HG03460 (cell line): ENCODE data around the gene ENDOV.

Experiments used
- ATAC-seq: cut with Tn5 transposase; IDR thresholded peaks from one replicate; pipeline ENCODE4 v1.9.1; 2021; ENCODE audit not compliant: unreplicated experiment

The ENDOV gene

DNA sequence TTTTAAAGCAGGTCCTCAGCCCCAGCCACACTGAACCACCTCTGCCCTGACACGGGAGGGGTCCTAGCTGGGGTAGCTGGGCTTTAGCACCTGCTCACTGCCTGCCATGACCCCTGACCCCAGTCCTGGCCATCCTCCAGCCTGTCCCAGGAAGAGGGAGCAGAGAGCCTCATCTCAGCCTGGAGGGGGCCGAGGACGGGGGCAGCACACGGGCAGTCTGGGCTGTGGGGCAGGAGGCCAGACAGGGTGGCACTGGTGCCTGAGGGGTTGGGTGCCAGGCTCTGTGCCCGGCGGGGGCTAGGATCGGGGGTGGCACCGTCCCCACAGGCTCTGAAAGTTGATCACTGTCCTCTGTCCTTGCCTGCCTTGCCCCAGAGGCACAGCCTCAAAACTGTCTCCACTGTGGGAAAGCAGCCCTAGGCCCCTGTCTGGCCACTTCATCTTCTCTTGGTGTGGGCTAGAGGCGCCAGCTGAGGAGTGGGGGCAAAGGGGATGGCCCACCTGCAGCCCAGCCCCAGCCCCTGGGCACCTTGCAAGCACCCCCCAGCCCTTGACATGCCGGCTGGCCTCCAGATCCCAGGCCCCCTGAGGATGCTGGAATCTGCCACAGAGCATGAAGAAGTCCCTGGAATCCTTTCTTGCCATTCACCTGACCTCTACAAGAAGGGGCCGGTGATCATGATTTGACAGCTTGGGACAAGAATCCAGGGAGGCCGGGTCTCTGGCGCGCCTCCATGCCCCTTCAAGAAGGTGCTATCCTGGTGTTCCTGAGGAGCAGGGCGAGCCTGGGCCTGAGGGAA, 15.7 kb downstream of the ENDOV start:
- no peak for ATAC-seq

DNA sequence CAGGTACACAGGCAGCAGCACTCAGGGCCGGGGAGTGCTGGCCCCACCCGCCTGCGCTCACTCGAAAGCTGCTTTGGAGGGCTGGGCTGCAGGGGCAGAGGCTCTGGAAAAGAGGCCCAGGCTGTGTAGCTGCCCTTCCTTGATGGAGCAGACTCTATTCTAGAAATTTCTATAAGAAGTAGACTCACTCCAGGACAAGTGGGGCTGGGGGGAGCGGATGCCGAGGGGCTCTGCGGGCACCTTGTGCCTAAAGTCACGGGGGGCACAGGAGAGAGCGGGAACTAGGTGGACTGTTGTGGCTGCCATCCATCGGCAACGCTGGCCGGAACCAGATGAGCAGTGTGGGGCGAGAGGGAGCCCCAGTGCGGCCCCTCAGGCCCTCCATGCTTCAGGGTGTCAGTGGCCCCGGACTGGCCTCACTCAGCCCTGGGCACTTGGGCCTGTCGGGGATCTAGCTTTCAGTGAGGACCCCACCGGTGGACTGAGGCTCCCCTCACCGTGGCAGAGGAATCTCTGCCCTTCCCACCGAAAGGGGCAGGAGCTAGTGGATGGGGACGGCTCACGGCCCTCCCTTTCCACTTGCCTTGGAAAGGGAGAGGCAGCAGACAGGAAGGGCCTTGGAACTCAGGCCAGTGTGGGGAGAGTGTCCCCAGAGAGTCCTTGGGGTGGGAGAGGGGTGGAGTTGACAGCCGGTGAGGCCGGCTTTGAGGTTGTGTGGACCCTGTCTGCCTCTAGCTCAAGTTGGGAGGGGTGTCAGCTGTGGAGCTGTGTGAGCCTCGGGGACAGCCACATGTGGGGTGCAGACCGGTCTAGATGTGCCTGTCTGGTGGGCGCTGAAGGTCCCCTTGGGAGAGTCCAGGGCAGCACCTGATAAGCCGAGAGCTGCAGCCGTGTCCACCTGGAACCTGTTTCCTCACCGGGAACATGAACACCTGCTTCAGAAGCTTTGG, 16.6 kb downstream of the ENDOV start:
- no peak for ATAC-seq

DNA sequence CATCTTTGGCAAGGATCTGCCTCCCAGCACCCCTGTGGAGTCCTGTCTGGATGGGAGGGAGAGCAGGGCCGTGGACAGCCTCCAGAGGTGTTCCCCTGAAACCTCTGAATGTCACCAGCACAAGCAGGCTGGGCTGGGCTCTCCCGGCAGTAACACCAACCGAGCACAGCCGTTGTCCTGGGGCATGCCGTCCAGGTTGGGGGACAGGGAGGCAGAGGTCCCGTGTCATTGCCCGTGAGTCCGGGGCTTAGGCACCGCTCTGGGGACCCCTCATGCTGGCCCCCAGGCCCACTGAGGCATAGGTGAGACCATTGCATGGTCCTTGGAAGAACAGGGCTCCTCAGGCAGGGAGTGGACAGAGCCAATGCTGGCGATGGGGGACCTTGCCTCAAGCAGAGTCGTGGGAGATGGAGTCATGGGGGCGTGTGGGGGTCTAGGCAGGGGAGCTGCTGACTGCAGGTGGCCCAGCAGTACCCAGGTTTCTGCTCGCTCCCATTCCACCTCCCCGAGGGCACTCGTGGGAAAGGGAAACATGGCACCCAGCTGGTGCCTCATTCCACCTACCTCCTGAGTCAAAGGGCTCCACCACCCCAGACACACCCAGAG, 17.5 kb downstream of the ENDOV start:
- ATAC-seq = no peak

DNA sequence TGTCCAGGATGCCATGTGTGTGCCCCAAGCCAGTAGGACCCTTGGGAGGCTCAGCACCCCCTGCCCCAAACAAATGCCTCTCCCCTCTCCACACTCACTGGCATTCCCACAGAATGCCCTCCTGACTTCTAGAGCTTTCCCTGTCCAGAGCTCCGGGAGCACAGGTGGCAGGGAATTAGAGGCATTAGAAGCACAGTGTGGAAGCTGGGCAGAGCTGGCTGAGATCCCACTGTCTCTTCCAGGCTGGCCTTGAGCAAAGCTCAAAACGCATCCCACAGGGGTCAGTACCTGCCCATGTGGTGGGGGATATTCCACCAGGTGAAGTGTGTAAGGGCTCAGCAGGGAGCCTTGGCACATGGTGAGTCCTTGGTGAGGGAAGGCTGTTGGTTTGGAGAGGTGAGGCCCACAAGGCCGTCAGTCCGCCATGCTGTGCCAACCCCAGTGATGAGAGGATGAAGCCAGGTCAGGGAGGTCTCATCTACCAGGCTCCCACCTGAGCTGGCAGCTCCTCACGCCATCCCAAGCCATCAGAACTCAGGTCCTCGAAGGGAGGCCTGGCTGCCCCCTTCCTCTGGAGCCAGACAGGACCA, 18.1 kb downstream of the ENDOV start:
- ATAC-seq = no peak

DNA sequence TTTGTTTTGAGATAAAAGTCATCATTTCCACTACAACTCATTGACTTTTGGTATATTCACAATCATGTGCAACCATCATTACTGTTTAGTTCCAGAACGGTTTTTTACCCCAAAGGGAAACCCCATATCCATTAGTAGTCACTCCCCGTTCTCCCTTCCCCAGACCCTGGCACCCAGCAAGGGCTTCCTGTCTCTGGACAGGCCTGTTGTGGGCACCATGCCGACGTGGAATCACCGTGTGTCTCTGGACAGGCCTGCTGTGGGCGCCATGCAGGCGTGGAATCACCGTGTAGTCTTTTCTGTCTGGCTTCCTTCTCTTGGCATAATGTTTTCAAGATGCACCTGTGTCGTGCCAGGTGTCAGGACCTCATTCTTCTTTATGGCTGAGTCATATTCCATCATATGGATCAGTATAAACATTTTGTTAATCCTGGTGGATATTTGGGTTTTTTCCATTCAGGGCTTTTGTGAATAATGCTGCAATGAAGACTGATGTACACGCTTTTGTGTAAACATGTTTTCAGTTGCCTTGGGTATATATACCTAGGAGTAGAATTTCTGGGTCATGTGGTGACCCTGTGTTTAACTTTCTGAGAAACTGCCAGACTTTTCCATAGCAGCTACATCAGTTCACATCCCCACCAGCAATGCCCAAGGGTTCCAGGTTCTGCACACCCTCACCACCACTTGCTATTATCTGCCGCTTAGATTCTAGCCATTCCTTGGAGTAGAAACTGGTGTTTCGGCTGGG, 19.1 kb downstream of the ENDOV start:
- no peak for ATAC-seq

DNA sequence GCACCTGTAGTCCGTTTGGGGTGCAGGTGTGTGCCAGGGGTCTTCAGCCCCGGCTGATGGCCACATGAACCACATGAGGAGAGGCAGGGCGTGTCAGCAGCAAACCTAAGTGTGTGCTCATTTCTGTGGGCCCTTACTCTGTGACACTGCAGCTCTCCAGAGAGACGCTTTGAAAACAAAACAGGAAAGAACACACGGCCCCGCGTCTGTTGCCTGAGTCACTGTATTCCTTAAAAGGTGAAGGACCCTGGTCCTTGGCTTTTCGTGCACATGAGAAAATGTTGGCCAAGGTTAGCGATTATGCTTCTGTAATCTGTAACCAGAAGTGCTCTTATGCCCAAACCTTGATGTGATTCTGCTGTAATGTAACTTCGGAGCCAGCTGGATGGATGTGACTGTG, 22.6 kb downstream of the ENDOV start:
- ATAC-seq = no peak

DNA sequence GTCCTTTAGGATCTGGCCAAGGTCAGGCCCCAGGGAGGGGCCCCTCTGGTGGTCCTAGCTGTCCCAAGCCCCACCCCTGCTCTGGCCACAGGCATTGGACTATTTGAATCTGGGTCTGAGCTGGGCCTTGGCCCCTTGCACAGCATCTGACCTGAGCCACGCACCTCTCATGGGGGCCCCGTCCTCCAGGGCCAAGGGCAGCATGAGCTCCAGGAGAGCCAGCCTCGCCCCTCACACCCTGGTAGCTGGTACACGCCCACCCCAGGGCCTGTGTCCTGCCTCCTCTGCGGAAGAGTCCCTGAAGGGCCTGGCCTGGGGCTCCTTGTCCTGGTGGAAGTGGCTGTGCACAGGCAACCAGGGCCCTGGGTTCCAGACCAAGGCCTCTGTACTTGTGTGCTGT, 23.8 kb downstream of the ENDOV start:
- no peak for ATAC-seq

DNA sequence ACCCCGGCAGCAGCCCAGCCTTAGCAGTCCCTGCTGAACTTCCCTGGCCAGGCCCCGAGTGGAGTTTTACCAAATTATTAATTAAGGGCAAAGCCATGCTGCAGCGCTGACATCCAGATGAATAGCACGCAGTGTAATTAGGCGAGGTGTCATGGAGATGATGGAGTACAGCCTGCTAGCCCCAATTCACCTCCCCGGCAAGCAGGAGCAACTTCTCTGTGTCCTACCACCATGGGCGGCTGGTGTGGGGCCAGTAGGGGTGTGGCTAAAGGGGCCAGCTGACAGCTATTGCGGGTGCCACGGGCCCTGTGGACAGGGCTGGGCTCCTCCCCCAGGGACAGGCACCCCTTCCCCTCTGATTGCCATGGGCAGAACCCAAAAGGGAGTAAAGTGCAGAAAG, 24.5 kb downstream of the ENDOV start:
- no peak for ATAC-seq

DNA sequence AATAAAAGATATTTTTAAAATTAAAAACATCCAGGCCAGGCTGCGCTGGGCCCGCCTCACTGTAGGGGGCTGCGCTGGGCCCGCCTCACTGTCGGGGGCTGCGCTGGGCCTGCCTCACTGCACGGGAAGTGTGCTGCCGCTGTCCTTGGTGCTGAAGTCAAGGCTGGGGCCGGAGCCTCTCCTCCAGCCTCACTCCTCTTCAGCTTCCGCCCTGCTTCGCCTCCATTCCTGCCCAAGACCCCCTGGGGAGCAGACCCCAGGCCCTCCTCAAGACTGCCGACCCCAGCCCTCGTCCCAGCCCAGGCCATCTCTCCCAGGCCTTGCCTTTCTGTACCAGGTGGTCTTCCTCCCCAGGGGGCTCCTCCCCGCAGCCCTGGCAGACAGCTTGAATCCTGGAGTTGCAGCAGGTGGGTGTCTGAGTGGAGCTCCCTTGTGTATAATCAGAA, 26.2 kb downstream of the ENDOV start:
- no peak for ATAC-seq

DNA sequence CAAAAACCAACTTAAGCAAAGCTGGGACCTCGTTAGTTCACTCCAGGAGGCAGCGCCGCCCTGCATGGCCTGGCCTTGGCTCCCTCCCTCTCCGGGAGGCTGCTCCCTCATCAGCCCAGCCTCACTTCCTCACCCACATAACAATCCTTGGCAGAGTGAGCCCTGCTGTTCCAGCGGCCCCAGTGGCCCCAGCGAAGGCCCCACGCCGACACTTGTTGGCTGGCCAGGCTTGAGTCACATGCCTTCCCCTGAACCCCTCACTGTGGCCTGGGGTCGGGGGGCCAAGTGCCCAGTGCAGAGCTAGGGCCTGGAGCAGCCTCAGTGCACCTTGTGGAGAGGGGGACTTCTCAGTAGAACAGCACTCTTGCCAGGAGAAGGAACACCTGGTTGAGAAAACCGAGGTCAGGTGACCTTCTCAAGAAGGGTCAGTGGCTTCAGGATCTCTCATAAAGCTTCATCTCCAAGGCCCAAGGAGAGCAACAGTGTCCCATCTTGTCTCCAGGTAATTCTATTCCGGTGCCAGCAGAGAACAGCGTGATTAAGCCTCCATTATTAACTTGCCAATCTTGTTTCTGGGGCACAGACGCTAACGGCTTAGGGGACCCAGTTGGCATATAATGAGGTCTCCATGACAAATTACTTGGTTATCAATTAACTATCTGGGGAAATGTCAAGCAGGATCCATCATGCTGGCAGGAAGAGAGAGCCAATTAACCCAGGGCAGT, 26.8 kb downstream of the ENDOV start:
- ATAC-seq = no peak

DNA sequence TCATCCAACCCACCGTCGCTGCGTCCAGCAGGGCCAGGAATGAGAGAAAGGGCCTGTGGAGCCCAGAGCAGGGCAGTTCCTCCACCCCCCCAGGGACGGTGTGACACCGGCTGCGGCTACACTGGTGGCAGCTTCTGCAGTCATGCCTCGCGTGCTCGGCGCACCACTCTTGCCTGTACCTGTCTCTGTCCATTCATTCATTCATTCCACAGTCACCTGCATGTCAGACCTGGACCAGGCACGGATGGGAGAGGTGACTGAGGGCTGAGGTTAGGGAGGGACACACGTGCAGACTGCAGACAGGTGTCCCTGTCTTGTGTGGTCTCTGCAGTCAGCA, 27.3 kb downstream of the ENDOV start:
- no peak for ATAC-seq

DNA sequence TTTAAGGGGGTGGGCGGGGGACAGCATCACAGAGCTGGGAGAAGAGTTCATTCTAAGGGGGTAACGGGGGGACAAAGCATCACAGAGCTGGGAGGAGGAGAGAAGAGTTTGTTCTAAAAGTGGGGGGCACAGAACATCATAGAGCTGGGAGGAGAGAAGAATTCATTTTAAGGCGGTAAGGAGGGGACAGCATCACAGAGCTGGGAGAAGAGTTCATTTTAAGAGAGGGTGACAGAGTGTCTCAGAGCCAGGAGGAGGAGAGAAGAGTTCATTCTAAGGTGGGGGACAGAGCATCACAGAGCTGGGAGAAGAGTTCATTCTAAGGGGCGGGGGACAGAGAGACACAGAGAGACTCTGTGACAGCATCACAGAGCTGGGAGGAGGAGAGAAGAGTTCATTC, 27.8 kb downstream of the ENDOV start:
- ATAC-seq = no peak

DNA sequence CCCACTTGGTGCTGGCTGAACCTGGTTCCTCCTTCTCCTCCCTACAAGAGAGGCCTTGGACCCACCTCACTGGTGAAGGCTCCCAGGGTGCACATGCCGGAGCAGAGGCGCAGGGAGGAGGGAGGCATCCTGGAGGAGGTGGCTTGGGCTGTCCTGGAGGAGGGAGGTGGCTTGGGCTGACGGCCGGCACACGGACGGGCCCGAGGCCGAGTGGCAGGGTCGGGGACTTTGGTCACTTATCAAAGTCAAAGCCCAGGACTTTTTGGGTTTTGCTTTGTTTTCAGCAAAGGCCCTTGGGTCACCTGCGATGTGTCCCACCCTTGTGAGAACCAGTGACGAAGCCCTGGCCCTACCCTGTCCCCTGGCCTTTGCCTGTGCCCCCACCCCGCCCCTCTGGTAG, 28.5 kb downstream of the ENDOV start:
- no peak for ATAC-seq

DNA sequence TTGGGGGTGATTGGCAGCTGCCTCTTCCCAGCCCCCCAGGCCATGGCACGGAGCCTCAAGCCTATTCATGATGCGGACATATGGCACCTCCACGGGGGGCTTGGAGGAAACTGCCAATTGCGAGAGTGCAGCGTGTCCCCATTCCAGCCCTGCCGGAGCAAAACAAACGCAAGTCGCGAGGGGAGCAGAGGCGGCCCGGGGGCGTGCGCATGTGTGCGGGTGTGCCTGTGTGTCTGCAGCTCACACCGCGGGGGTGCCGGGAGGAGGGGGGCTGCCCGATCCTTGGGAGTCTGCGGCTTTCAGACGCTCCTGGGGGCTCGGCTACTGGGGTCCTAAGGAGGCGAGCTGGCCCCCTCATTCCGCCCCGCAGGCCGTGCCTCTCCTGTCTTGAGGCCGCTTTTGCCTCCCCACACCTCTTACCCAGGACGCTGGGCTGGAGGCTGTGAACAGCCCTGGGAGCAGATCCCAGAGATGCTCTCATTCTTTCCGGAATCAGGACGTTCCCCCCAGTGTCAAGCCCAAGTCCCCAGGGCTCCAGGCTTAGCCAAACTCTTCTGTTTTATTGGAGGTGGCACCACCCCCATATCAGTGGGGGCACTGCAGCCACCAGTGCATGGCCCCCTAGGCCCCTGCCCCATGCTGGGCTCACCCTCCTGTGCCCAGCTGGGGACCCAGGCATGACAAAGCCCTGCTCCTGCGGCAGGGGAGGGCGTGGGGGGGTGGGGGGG, 29.1 kb downstream of the ENDOV start:
- no peak for ATAC-seq

DNA sequence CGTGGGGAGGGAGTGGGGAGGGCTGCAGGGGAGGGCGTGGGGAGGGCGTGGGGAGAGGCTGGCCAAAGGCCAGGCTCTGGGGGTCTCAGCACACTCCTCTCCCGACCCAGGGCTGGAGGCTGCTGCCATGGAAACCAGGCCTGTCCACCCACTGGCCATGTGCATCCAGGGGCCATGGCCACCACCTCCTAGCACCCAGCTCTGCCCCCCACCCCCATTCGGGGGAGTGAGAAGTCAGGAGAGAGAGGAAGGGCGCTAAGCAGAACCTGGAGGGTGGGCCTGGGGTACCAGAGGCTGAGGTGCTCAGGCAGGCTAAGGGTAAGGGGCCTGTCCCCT, 29.6 kb downstream of the ENDOV start:
- no peak for ATAC-seq

DNA sequence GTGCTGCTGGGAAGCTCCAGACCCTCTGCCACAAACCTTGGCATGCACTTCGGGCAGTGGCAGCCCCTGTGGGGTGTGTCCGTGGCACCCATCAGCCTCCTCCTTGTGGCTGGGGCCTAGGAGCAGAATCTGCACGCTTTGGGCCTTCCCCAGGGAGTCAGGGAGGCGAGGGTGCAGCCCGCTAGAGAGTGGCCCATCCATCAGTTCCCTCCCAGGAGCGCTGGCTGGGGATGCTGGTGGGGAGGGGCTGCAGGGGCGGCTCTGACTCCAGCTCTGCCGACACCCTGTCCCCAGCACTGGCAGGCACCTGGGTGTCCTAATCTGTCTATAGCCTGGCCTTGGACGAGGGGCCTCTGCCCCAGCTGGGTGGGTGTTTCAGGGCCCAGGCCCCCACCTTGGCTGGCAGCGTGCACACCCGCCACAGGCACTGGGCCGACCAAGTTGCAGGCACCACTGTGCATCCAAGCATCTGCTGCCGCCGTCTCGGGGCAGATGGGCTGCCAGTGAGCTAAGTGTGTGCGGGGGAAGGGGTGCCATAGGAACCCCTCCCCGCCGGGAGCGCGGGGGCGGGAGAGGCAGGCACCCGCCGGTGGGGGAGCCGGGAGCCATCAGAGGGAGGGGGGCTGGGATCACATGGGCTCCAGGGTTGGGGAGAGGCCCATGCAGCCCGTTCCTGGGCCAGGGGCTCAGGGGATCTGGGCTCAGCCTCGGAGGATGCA, 30.2 kb downstream of the ENDOV start:
- ATAC-seq = no peak

DNA sequence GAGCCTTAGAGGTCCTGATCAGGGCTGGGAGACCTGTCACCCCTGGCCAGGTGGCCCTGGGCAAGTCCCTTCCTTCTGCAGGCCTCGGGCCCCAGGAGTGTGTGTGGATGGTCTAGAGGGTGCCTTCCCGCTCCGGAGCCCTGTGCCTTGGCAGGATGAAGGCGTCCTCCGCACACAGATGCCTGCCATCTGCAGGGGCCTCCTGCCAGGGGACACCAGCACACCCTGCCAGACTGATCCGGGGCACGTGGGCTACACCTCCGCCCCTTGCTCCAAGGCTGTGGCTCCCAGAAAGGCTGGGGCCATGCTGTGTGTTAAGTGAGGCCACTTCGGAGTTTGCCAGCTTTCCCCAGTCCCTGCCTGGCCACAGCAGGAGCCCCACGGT, 30.8 kb downstream of the ENDOV start:
- ATAC-seq = no peak

DNA sequence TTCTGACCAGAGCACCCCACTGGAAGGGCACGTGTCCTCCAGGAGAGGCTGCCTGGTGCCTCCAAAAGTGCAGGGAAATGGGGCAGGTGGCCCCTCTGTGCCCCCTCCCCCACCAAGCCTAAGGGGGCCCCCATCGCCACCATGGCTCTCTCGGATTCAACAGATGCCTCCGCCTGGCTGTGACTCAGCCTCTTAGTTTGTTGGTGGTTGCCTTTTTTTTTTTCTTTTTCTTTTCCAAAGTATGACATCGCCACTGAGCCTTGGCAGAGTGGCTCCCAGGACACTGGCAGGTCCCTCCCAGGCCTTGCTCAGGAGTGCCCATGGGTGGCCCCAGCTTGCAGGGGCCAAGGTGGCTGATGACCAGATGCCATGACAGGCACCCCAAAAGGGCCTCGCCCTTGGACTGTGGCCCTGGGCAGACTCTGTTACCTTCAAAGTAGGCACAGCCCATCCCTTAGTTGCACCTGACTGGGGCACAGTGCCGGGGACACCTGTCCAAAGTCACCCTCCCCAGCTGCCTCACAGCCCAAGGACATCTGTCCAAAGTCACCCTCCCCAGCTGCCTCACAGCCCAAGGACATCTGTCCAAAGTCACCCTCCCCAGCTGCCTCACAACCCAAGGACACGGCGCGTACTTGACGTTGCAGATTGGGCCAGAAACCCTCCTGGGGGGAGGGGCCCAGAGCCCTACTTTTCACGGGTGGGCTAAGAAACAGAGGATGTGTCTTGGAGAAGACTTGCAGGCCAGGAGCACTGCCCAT, 31.9 kb downstream of the ENDOV start:
- no peak for ATAC-seq
